Measurements from ENCODE around the gene HK1.

The HK1 gene

DNA sequence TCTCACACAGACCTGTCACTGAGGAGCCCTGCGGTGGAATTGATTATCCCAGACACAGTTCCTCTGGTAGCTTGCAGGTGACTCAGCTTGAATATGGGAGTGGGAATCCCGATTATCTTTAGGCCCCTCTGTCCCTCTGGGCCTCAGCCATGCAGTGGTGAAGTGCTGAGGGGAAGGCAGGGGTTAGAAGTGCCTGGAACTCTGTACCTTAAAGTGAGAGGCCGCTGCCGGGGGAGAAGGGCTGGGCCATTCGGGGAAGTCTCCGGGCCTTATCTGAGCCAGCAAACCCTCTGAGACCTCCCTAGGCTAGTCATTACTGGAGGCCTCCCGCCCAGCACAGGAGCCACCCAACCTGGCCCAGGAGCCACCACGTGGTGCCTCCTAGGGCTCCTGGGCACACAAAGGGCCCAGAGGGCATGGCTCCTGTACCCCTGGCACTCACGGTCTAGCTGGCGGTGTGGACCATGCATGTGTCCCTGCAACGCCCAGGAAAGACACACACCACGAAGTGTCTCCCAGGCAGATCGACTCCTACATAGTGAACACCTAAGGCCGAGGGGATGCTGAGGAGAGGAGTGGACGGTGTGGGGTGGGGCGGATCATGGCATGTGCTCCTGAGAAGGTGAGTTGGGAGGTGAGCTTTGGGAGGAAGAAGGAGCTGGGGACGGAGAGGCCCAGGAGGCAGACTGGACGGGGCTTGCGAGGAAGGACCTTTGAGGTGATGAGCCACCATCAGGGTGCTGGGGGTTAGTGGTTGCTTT, 56.2 kb downstream of the HK1 start:
- peak; percentile 88 to 89 for DNase-seq
- TF ChIP-seq POLR2A (IDR thresholded peaks at IDR 0.05; ENCODE audit: low read length) (peak; percentile 65), GATA1 (IDR thresholded peaks at IDR 0.05; ENCODE audit: low read depth, low read length) (peak; percentile 42)

DNA sequence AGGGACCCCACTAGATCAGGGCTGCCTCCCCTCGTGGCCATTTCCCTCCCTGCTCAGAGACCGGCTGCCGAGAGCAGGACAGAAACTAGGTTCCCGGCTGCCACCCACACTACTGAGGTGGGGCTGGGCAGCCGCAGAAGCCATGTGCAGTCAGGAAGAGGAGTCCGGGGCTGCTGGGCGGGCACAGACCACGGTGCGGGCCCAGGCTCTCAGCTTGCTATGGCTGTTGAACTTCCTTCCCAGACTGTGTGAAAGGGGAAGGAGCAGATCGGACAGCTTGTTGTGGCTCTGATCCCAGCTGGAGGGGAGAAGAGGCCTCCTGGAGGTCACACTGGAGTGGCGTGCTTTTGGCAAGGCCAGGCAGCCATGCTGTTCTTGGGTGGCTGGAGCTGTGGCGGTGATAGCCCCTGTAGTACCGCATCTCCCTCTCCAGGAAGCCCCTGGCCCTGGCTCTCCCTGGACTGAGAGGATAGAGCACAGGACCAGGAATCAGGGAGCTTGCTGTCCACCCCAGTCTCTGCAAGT, 56.8 kb downstream of the HK1 start:
- DNase-seq: peak; percentile 49 to 54
- TF ChIP-seq POLR2A (IDR thresholded peaks at IDR 0.05; ENCODE audit: low read length): no peak
- no peak for TF ChIP-seq GATA1 (IDR thresholded peaks at IDR 0.05; ENCODE audit: low read depth, low read length)

DNA sequence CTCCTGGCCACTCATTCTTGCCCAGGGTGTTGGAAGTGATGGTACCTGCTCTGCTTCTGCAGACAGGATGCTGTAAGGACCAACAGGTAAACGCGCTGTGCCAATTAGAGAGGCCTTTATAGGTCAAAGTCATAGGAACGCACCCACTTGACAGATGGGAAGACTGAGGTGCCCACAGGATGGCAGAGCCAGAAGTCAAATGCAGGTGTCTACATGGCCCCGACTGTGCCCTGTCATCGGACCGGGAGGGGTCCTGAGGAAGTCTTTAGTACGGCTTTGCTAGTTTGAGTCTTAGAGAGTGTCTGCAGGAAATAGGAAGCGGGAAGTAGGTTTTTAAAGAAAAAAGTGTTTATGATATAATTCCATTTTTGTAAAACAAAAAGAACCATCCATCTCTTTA, 57.3 kb downstream of the HK1 start:
- no peak for DNase-seq
- TF ChIP-seq GATA1 (IDR thresholded peaks at IDR 0.05; ENCODE audit: low read depth, low read length) (no peak), POLR2A (IDR thresholded peaks at IDR 0.05; ENCODE audit: low read length) (no peak)

DNA sequence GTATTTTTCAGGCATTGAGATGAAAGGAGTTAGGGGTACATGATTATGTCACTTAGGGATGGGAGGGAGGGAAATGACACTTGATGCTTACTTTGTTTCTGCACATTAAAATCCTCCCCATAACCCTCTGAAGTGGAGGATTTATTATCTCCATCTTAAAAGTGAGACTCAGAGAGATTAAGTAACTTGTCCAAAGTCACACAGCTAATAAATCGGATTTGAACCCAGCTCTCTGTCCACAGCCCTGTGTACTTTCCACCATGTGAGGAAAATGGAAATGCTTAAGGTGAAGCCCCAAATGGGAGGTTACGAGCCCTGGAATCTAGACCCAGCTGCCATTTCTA, 58.6 kb downstream of the HK1 start:
- TF ChIP-seq GATA1 (IDR thresholded peaks at IDR 0.05; ENCODE audit: low read depth, low read length) (no peak), POLR2A (IDR thresholded peaks at IDR 0.05; ENCODE audit: low read length) (no peak)
- no peak for DNase-seq

DNA sequence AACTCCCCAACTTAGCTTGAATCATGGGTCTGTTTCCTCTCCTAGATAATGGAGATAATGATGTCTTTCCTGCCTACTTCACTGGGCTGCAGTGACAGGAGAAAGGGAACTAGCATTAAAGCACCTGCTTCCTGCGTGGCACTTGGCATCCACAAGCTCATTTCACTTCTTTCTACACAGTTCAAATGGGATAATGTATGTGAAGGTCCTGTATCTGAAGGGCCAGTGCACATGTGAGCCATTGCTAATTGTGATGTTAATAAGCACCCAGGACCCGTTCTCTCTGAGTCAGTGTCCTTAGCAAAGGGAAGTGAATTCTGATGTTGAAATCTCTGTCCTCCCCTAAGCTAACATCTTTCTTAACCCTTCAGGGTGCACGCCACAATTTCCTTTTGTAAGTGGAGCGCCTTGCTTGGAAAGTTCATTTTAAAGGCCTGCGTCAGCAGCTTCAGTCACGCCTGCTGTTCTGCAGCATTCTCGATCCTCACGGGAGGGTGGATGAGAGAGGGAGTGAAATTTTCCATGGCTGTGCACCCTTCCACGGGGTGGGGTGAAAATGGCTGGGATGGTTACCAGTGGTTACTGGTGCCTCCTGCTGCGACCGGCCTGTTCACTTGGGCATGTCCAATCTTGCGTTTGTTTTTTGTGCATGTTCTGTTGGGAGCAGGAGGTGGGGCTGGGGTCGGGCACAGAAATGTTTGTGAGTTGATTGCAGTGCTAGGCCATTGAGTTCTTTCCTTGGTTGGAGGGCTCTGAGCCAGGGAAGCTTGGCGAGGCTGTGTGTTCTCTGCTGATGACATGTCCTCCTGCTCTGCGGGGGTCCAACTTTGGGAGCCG, 59.2 kb downstream of the HK1 start:
- no peak for DNase-seq

DNA sequence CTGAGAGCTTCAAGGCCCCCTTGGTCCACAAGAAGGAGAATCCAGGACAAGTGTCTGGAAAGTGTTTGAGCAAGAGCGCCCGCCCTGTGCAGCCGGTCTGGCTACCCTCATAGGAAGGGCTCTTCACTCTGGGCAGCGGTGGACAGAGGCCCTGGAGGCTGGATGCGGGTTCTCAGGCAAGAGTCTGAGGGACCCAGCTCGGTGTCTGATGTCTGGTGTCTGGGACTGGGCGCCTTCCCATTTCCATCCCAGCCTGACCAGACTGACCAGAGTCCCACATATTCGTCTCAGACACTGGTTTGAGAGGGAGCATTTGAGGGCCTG, 59.8 kb downstream of the HK1 start:
- TF ChIP-seq POLR2A (IDR thresholded peaks at IDR 0.05; ENCODE audit: low read length): no peak
- TF ChIP-seq GATA1 (IDR thresholded peaks at IDR 0.05; ENCODE audit: low read depth, low read length): no peak
- DNase-seq: no peak

More for the DNA sequence above, 59.2 kb downstream of the HK1 start:
- TF ChIP-seq POLR2A (IDR thresholded peaks at IDR 0.05; ENCODE audit: low read length) (no peak), GATA1 (IDR thresholded peaks at IDR 0.05; ENCODE audit: low read depth, low read length) (no peak)

DNA sequence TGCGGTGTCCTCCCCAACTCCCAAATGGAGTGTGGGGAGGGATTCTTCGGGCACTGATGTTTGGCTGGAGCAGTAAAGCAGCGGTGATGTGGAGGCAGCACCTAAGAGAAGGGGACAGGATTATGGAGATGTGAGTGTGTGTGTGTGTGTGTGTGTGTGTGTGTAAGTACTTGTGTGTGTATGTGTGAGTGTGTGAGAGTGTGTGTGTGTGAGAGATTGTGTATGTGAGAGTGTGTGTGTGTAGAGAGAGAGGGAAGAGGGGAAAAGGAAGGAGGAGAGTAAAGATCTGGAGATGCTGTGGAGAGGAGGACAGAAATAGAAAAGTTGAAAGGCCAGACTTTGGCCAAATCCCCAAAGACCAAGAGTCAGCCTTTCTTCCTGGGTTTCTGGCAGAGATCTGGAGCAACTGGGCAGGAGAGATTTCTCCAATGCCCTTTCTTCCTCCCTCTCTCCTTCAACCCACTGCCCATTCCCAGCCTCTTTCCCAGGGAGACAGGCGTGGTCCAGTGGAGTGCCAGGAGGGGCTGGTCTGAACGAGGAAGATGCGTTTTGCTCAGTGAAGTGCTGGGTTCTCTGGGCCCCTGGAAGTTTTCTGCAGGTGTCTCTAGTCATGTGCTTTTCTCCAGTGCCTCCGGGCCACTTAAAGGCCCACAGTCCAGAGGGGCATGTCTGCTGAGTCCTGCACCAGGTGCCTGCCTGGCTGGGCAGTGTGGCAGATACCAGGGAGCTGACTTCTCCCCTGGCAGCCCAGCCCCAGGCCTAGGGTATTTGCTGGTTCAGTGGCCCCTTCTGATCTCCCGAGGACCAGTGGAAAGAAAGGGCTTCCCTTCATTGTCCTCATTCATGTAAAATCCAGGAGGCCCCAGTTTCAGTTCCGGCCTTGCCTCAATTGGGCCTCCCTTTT, 60.5 kb downstream of the HK1 start:
- DNase-seq: no peak
- TF ChIP-seq POLR2A (IDR thresholded peaks at IDR 0.05; ENCODE audit: low read length): no peak
- no peak for TF ChIP-seq GATA1 (IDR thresholded peaks at IDR 0.05; ENCODE audit: low read depth, low read length)

DNA sequence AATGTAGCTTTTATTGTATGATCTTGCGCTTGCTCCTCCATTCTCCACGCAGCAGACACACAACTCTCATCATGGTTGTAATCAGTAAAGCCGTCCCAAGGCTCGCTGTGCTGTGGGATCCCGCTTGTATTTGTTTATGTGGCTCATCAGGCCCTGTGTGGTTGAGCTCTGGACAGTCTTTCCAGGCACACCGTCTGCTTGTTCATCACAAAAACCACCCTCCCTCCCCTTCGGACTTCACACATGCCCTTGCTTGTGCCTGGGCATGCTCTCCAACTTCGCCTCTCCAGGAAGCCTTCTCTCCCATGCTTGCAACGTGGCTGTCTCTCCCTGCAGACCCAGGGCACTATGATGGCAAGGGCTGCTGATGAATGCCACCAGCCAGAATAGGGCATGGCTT, 62.4 kb downstream of the HK1 start:
- no peak for TF ChIP-seq GATA1 (IDR thresholded peaks at IDR 0.05; ENCODE audit: low read depth, low read length)
- TF ChIP-seq POLR2A (IDR thresholded peaks at IDR 0.05; ENCODE audit: low read length): no peak
- no peak for DNase-seq

DNA sequence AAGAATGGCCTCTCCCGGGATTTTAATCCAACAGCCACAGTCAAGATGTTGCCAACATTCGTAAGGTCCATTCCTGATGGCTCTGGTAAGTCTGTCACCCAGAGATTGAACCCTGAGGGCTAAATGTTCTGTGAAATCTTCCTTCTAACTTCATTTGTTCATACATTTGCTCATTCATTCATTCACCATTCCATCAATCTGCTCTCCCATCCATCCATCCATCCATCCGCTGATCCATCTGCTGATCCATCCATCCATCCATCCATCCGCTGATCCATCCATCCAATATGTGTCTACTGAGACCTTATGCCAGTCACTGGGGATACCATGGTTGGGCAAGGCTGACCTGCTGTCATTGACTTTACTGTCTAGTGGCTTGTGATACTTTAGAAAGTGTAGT, 65.6 kb downstream of the HK1 start:
- TF ChIP-seq POLR2A (IDR thresholded peaks at IDR 0.05; ENCODE audit: low read length) (no peak), GATA1 (IDR thresholded peaks at IDR 0.05; ENCODE audit: low read depth, low read length) (no peak)
- DNase-seq: no peak

DNA sequence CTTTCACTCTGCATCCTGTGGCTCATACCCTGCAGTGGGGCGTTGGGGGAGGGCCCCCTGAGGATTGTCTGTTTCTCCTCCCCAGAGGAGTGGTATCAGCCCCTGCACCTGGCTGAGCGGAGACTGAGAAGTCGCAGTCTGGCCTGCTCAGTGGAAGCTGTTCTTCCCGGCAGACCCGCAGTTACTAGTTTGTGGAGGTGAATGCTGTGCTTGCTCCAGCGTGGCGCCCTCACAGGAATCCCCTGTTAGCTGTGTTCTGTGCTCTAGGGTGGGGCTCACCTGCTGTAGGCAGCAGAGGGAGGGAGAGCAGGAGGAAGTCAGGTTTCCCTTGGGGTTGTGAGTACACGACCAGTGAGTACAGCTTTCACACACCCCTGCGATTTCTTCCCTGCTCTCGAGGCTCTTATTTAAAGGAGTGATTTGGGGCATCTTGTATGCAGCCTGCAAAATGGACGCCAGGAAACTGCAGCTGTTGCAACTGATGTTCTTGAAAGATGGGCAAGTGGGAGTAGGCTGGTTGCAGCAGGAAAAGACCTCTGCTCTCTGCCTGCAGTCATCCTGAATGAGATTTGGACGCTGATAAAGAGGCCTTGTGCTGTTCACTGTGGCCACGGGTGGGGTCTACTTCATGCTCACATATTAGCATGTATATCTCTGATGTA, 66.4 kb downstream of the HK1 start:
- TF ChIP-seq GATA1 (IDR thresholded peaks at IDR 0.05; ENCODE audit: low read depth, low read length): no peak
- no peak for TF ChIP-seq POLR2A (IDR thresholded peaks at IDR 0.05; ENCODE audit: low read length)

DNA sequence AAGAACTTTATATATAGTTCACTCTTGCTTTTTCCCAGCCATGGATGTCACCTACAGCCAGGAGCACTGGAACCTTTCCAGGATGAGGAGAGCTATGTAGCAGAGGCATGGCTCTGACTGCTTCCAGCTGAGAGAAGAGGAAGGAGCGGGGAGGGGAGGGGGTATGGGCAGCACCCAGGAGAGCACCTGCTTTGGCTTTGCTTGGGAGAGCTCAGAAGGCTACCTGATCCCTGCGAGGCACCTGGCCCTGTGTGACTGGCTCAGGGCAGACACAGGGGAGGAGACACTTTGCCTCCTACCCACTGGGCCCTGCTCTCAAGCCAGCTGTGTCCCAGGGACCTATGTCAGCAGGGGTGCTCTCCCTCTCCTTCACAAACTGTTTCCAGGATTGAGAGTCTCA, 67.1 kb downstream of the HK1 start:
- TF ChIP-seq POLR2A (IDR thresholded peaks at IDR 0.05; ENCODE audit: low read length) (no peak), GATA1 (IDR thresholded peaks at IDR 0.05; ENCODE audit: low read depth, low read length) (no peak)
- no peak for DNase-seq

More for the DNA sequence above, 66.4 kb downstream of the HK1 start:
- DNase-seq: peak; percentile 57 to 67

DNA sequence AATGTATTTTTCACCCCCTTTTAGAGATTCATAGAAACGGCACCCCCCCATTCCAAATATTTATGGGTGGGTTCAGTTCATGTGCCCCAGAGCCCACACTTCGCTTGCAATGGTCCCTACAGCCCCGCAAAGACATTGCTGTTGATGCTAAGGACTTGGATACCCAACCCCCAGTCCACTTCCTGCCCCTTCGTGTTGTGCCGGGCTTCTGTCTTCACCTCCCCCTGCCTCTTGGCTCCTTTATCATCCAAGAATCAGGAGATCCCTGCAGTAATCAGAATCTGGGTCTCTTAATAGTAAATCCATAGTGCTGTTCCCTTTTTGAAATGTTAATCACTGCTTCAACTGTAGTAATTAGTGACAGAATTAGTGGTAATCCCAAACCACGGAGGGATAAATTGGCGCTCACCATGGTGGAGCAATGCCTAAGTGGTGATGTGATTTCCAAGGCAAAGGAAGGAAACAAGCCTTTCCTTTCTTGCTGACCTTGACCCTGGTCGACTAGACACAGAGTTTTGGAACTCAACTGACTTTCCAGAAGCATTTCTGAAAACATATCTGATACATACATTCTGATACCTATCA, 67.7 kb downstream of the HK1 start:
- TF ChIP-seq POLR2A (IDR thresholded peaks at IDR 0.05; ENCODE audit: low read length) (no peak), GATA1 (IDR thresholded peaks at IDR 0.05; ENCODE audit: low read depth, low read length) (no peak)
- DNase-seq: no peak

DNA sequence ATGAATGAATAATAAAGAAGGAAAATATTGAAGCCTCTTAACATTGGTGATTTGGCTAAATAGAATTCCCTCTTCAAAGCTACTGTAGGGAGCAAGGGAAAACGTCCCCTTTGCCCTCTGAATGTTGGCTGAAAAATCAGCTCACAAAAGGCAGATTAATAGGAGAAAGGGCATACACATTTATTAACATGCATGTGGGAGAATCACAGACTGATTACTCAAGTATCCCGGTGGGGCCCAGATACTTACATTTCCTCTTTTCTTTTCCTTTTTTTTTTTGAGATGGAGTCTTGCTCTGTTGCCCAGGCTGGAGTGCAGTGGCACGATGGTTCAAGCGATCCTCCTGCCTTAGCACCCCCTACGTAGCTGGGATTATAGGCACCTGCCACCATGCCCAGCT, 68.5 kb downstream of the HK1 start:
- DNase-seq: no peak
- no peak for TF ChIP-seq POLR2A (IDR thresholded peaks at IDR 0.05; ENCODE audit: low read length)
- TF ChIP-seq GATA1 (IDR thresholded peaks at IDR 0.05; ENCODE audit: low read depth, low read length): no peak
